CD4-positive, alpha-beta T cell (primary cell): ENCODE results near the gene BSDC1. TPM values are rescaled to one million over a fixed set of nuclear protein-coding genes. Genes with fewer than 3 reads are reported as not detected.
A peak's percentile ranks its signal among the peaks of the same experiment; 100 is the strongest.

Source experiments
- ATAC-seq: fragments of 200-7000 bp; cut with Tn5 transposase; one replicate; pipeline ENCODE4 v1.10.0; 2022; ENCODE audit warnings: mild to moderate bottlenecking; ENCODE audit not compliant: poor library complexity
- CTCF ChIA-PET: fragments of 350-600 bp; sonication (Branson Sonifier 250); formaldehyde crosslinking; loops from one replicate; lab custom pipeline; 2021; ENCODE audit warnings: antibody characterized with exemption, inconsistent platforms; lab: Charles Lee
- POLR2A ChIA-PET: fragments of 350-600 bp; sonication (Branson Sonifier 250); formaldehyde crosslinking; loops from one replicate; lab custom pipeline; 2021; ENCODE audit warnings: antibody characterized with exemption, inconsistent platforms; lab: Charles Lee
- DNase-seq, 14 experiments: peaks; one replicate each; pipeline ENCODE4 v3.0.0-alpha.2; 2013 to 2020; ENCODE audit warnings: mixed read lengths in 2 of 14
- H3K27ac ChIP-seq, 2 donors: one replicate each; pipeline versions ENCODE4 v1.5.1 to v1.7.0; 2013; ENCODE audit warnings: low read length in 2 of 2, low read depth in 1 of 2, mild to moderate bottlenecking in 1 of 2
- H3K27me3 ChIP-seq, 2 experiments: 1 replicate in 1 of 2; 2 replicates in 1 of 2; pipeline versions ENCODE4 v1.6.1 to v1.7.0; 2013; ENCODE audit warnings: low read length in 2 of 2, control low read depth in 1 of 2, mild to moderate bottlenecking in 1 of 2, moderate library complexity in 1 of 2; ENCODE audit not compliant: insufficient read depth in 2 of 2, control insufficient read depth in 1 of 2
- H3K36me3 ChIP-seq: one replicate; pipeline ENCODE4 v1.6.1; 2013; ENCODE audit warnings: low read length, control low read depth; ENCODE audit not compliant: insufficient read depth
- H3K4me1 ChIP-seq: one replicate; pipeline ENCODE4 v1.6.1; 2013; ENCODE audit warnings: low read length, control low read depth; ENCODE audit not compliant: insufficient read depth
- H3K4me3 ChIP-seq: one replicate; pipeline ENCODE4 v1.5.1; 2013; ENCODE audit warnings: mild to moderate bottlenecking, low read length, moderate library complexity
- H3K9me3 ChIP-seq, 2 experiments: 1 replicate in 1 of 2; 2 replicates in 1 of 2; pipeline versions ENCODE4 v1.6.1 to v1.7.0; 2013; ENCODE audit warnings: low read length in 2 of 2, mild to moderate bottlenecking in 2 of 2, control low read depth in 1 of 2, moderate library complexity in 1 of 2; ENCODE audit not compliant: control insufficient read depth in 1 of 2, insufficient read depth in 1 of 2
- H3K27ac Mint-ChIP-seq: one replicate; pipeline ENCODE4 v1.8.0; 2020; ENCODE audit warnings: mixed read lengths
- H3K27me3 Mint-ChIP-seq: one replicate; pipeline ENCODE4 v1.8.0; 2021; ENCODE audit warnings: mixed read lengths
- H3K36me3 Mint-ChIP-seq: one replicate; pipeline ENCODE4 v1.8.0; 2021; ENCODE audit warnings: low read depth, mixed read lengths
- H3K4me1 Mint-ChIP-seq: one replicate; pipeline ENCODE4 v1.8.0; 2021; ENCODE audit warnings: low read depth, mixed read lengths
- H3K4me3 Mint-ChIP-seq: one replicate; pipeline ENCODE4 v1.8.0; 2020; ENCODE audit warnings: mild to moderate bottlenecking, mixed read lengths
- H3K9me3 Mint-ChIP-seq: one replicate; pipeline ENCODE4 v1.8.0; 2020; ENCODE audit warnings: mixed read lengths
- CTCF ChIP-seq: fragments of 200-600 bp; IDR thresholded peaks from one replicate; pipeline ENCODE4 v1.8.0; 2022; ENCODE audit warnings: antibody characterized with exemption, mild to moderate bottlenecking
- intact Hi-C, 2 experiments: fragments of 100-400 bp; cut with DNase I in 1 of 2; cut with micrococcal nuclease in 1 of 2; formaldehyde crosslinking; loops; one replicate each; pipeline versions ENCODE4 v1.15.1 to v1.9.0; 2023 to 2025; cut with DNase I, micrococcal nuclease
- total RNA-seq, 174 experiments: library from RNA in 2 of 174; stranded (reverse) in 2 of 174; gene quantifications; one replicate each; pipeline ENCODE4 v1.2.3 and lab custom pipeline; 2021 to 2026

Gene BSDC1
- total RNA-seq, 2 experiments from 2014 or later, result 186 to 190 TPM

- no peaks in the 10 kb centered on the region for H3K9me3 Mint-ChIP-seq
- POLR2A ChIA-PET, result interaction anchor here (1.2 kb wide), 1 partner anchor 11 kb away, joined by 3 read pairs; no protein-coding TSS in a partner anchor
- peaks cover 21% of the 10 kb centered on the region for H3K4me1 Mint-ChIP-seq
- no peak overlapping the region for H3K27ac ChIP-seq
- H3K9me3 ChIP-seq, result no peaks in the 10 kb centered on the region
- peaks cover 46% of the 10 kb centered on the region for H3K36me3 Mint-ChIP-seq
- peaks cover 0 to 3% of the 10 kb centered on the region in 2 experiments for H3K27me3 ChIP-seq
- H3K4me3 ChIP-seq, result no peak overlapping the region
- H3K27ac Mint-ChIP-seq, result peak overlapping the region; percentile 72
- intact Hi-C loops, result no loop called here
- CTCF ChIA-PET, result no interaction called here
- peaks cover 5% of the 10 kb centered on the region for H3K27me3 Mint-ChIP-seq
- no peak for TF ChIP-seq CTCF
- ATAC-seq (no peak), DNase-seq (no peak)
- H3K4me1 ChIP-seq, result peaks cover 31% of the 10 kb centered on the region
- H3K4me3 Mint-ChIP-seq, result peak overlapping the region; percentile 58
- peaks cover 26% of the 10 kb centered on the region for H3K36me3 ChIP-seq
Observed at GRCh38 chr1:32361308-32361673, 33.0 kb downstream of the BSDC1 start.

GRCh38 chr1:32358435-32358834 lies 35.8 kb downstream of the BSDC1 start:
- no peak overlapping the region for H3K27ac ChIP-seq
- no peaks in the 10 kb centered on the region for H3K9me3 ChIP-seq
- H3K27me3 Mint-ChIP-seq, result peaks cover 5% of the 10 kb centered on the region
- H3K27me3 ChIP-seq, result peaks cover 0 to 3% of the 10 kb centered on the region in 2 experiments
- peaks cover 26% of the 10 kb centered on the region for H3K36me3 Mint-ChIP-seq
- H3K27ac Mint-ChIP-seq, result no peak overlapping the region
- intact Hi-C loops, result no loop called here
- ATAC-seq, result no peak
- H3K4me3 Mint-ChIP-seq, result peak overlapping the region; percentile 25
- H3K36me3 ChIP-seq, result peaks cover 4% of the 10 kb centered on the region
- peaks cover 31% of the 10 kb centered on the region for H3K4me1 ChIP-seq
- no peak overlapping the region for H3K4me3 ChIP-seq
- no peaks in the 10 kb centered on the region for H3K9me3 Mint-ChIP-seq
- DNase-seq, result no peak
- POLR2A ChIA-PET, result interaction anchor here (0.6 to 2.1 kb wide), 3 partner anchors 18 to 223 kb away, joined by 4 to 9 read pairs (median 5); partner anchors contain the start of gene BSDC1
- H3K4me1 Mint-ChIP-seq, result peaks cover 30% of the 10 kb centered on the region
- CTCF ChIA-PET, result interaction anchor here (1.2 to 1.3 kb wide), 2 partner anchors 23 to 143 kb away, joined by 3 read pairs; partner anchors contain the start of gene MARCKSL1
- no peak for TF ChIP-seq CTCF

- no peaks in the 10 kb centered on the region for H3K9me3 ChIP-seq
- H3K27ac Mint-ChIP-seq, result no peak overlapping the region
- H3K27me3 Mint-ChIP-seq, result peaks cover 5% of the 10 kb centered on the region
- TF ChIP-seq CTCF, result no peak
- intact Hi-C loops, result no loop called here
- peaks cover 32% of the 10 kb centered on the region for H3K4me1 Mint-ChIP-seq
- no peak overlapping the region for H3K4me3 Mint-ChIP-seq
- no peak overlapping the region for H3K27ac ChIP-seq
- no peaks in the 10 kb centered on the region for H3K36me3 ChIP-seq
- POLR2A ChIA-PET, result no interaction called here
- peaks cover 18% of the 10 kb centered on the region for H3K36me3 Mint-ChIP-seq
- ATAC-seq (no peak), DNase-seq (no peak)
- CTCF ChIA-PET, result interaction anchor here (1.2 kb wide), 1 partner anchor 22 kb away, joined by 3 read pairs; the partner anchor contains the start of gene MARCKSL1
- H3K4me1 ChIP-seq, result peaks cover 30% of the 10 kb centered on the region
- H3K9me3 Mint-ChIP-seq, result no peaks in the 10 kb centered on the region
- H3K4me3 ChIP-seq, result no peak overlapping the region
- H3K27me3 ChIP-seq, result peaks cover 0 to 3% of the 10 kb centered on the region in 2 experiments
Observed at GRCh38 chr1:32357614-32358013, 36.6 kb downstream of the BSDC1 start.
